Thyroid gland (tissue), 4 donors: ENCODE data around the gene ANKRD40CL. TPM values are rescaled to one million over a fixed set of nuclear protein-coding genes. Genes with fewer than 3 reads are reported as not detected.
"Not testable (repeated sequence)": the region's sequence is repeated elsewhere in the genome, so short reads cannot be mapped to it uniquely, and the experiment has no call there.

Experiments used
- DNase-seq, 2 donors: peaks; one replicate each; pipeline ENCODE4 v3.0.0-alpha.2; 2019
- H3K27ac ChIP-seq, 3 donors: fragments of 200-600 bp; sonication (generic); 1 replicate in 2 of 3; 2 replicates in 1 of 3; pipeline ENCODE4 v1.5.1; 2016 to 2019; ENCODE audit warnings: mild to moderate bottlenecking in 1 of 3, moderate library complexity in 1 of 3
- H3K27me3 ChIP-seq: fragments of 200-600 bp; sonication (generic); one replicate; pipeline ENCODE4 v1.5.1; 2019
- H3K36me3 ChIP-seq, 2 donors: fragments of 200-600 bp; sonication (generic); one replicate each; pipeline ENCODE4 v1.5.1; 2016 to 2019
- H3K4me1 ChIP-seq, 2 donors: fragments of 200-600 bp; sonication (generic); one replicate each; pipeline ENCODE4 v1.5.1; 2017 to 2019
- H3K4me3 ChIP-seq, 3 donors: fragments of 200-600 bp; sonication (generic); replicated peaks in 1 of 3; 1 replicate in 2 of 3; 2 replicates in 1 of 3; pipeline ENCODE4 v1.5.1; 2016; ENCODE audit warnings: mild to moderate bottlenecking in 1 of 3
- H3K9me3 ChIP-seq: fragments of 200-600 bp; sonication (generic); one replicate; pipeline ENCODE4 v1.5.1; 2017
- POLR2A ChIP-seq, 2 donors: fragments of 450-650 bp; IDR thresholded peaks; one replicate each; pipeline ENCODE4 v1.6.1; 2017; ENCODE audit warnings: antibody characterized with exemption in 2 of 2, mild to moderate bottlenecking in 2 of 2, moderate library complexity in 1 of 2
- WGBS, 2 donors: methylation state at CpG; one replicate each; pipeline ENCODE4 v1.1.5; 2017; 5-methylcytosine and 5-hydroxymethylcytosine counted together
- intact Hi-C: fragments of 100-400 bp; cut with DNase I; formaldehyde crosslinking; loops from one replicate; pipeline ENCODE4 v1.15.1; 2023
- total RNA-seq, 4 donors: library from RNA; depleted of rRNA; stranded (reverse); fragments of >200 nt; gene quantifications; one replicate each; pipeline ENCODE4 v1.2.3, GENCODE V29; 2016
- TF ChIP-seq, protein P1 (sequence below), 6 experiments: fragments of 200-600 bp in 3 of 6; fragments of 450-650 bp in 3 of 6; sonication (generic) in 3 of 6; IDR thresholded peaks; one replicate each; pipeline ENCODE4 v1.5.1; 2016 to 2019; ENCODE audit warnings: antibody characterized with exemption in 6 of 6, mild to moderate bottlenecking in 2 of 6, inconsistent platforms in 1 of 6, moderate library complexity in 1 of 6

ANKRD40CL gene
- total RNA-seq, 4 donors from 2014 or later = not detected

DNA sequence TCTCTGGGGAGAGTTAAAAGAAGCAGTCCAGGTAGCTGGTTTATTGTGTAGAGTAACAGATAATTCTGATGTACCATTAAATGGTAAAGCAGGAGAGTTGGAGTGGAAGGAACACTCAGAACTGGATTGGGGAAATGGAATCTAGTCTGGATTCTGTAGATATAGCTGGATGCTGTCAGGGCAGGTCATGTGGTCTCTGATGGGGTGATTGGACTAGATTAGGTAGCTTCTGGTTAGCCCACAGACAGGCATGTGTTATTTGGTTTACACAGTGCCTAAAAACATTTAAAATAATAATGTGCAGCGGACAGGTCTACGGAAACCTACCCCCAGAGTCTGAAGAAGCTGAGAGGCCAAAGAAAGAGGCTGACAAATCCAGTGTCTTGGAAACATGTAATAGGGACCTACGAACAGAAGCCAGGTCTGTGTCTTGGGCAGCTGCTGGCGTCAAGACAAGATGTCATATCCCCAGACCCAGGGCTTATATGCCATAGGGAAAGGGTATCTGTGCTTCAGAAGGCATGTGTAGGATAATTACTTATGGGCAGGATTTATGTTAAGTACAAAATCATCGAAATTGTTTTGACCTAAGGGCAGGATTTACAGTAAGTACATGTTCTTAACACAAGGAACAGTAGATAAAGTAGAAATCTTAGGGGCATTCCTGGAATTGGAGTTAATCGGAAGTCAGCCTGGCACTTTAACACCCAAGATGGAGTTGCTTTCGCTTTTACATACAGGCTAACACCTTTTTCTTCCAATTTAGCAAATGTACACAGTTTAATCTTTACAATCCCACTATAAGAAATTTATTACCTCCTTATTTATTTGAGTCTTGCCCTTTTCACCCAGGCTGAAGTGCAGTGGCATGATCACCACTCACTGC, 35.5 kb downstream of the ANKRD40CL start:
- no peak for DNase-seq
- Histone ChIP-seq H3K27me3 (no peaks in the 10 kb centered on the region), H3K36me3 (no peaks in the 10 kb centered on the region), H3K4me1 (peaks cover 18 to 45% of the 10 kb centered on the region in 2 donors), H3K27ac (no peak overlapping the region), H3K4me3 (no peak overlapping the region), H3K9me3 (no peaks in the 10 kb centered on the region)
- WGBS, 2 donors = 84 to 89% methylated on average over 7 of the region's 7 CpGs
- TF ChIP-seq, protein P1, sequence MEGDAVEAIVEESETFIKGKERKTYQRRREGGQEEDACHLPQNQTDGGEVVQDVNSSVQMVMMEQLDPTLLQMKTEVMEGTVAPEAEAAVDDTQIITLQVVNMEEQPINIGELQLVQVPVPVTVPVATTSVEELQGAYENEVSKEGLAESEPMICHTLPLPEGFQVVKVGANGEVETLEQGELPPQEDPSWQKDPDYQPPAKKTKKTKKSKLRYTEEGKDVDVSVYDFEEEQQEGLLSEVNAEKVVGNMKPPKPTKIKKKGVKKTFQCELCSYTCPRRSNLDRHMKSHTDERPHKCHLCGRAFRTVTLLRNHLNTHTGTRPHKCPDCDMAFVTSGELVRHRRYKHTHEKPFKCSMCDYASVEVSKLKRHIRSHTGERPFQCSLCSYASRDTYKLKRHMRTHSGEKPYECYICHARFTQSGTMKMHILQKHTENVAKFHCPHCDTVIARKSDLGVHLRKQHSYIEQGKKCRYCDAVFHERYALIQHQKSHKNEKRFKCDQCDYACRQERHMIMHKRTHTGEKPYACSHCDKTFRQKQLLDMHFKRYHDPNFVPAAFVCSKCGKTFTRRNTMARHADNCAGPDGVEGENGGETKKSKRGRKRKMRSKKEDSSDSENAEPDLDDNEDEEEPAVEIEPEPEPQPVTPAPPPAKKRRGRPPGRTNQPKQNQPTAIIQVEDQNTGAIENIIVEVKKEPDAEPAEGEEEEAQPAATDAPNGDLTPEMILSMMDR (IDR thresholded peaks at IDR 0.05) = no peak
- no peak for TF ChIP-seq POLR2A (IDR thresholded peaks at IDR 0.05)
- intact Hi-C loops = no loop called here

DNA sequence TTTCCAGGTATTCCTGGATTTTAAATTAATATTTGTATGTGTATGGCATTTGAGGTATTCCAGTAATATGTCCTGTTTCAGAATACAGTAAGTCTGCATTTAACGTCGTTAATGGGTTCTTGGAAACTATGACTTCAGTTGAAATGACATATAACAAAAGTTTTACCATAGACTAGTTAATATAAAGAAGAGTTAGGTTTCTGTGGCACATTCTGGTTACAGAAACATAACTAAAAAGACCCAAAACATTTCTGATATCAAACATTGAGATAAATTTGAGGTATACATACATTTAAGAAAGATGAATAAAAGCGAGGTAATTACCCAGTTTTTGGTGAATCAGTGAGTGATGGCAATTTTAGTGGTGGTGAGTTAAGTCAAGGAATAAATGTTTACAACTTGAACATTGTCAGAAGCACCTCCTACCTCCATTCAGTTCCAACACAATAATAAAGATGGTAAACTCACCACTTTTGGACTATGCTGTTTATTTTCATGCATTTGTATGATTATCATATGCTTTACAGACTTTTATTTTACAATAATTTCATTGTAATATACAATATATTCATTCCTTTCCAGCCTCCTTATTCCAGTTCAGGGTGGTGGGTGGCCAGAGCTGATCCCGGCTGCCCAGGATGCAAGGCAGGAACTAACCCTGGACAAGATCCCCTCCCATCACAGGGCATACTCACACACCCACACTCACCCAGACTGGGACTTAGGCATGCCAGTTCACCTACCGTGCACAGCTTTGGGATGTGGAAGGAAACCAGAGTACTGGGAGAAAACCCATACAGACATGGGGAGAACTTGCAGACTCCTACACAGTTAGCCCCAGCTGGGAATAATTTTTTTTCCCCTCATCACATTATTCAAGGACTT, 38.2 kb downstream of the ANKRD40CL start:
- H3K27ac ChIP-seq = no peak overlapping the region
- no peak overlapping the region for H3K4me3 ChIP-seq
- intact Hi-C loops = no loop called here
- H3K36me3 ChIP-seq = no peaks in the 10 kb centered on the region
- 70% methylated on average over 5 of the region's 5 CpGs for WGBS, 2 donors
- no peaks in the 10 kb centered on the region for H3K9me3 ChIP-seq
- H3K27me3 ChIP-seq = no peaks in the 10 kb centered on the region
- TF ChIP-seq, protein P1 (IDR thresholded peaks at IDR 0.05) = no peak
- TF ChIP-seq POLR2A (IDR thresholded peaks at IDR 0.05) = no peak
- H3K4me1 ChIP-seq = peaks cover 35 to 53% of the 10 kb centered on the region in 2 donors
- no peak for DNase-seq

DNA sequence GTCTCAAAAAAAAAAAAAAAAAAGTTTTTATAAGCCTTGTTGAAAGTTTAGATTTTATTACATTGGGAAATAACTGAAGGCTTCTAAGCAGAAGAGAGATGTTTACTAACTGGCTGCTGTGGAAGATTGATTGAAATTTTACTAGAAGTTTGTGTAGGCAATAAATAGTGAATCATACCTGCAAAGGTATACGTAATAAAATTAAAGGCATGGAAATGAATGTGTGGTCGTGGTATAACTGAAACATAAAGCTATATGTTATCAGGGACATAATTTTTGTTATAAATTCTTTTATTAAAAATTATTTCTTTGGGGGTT, 39.2 kb downstream of the ANKRD40CL start:
- intact Hi-C loops = no loop called here
- 87 to 90% methylated on average over 2 of the region's 2 CpGs for WGBS, 2 donors
- no peak overlapping the region for H3K27ac ChIP-seq
- DNase-seq = no peak
- no peaks in the 10 kb centered on the region for H3K36me3 ChIP-seq
- H3K4me3 ChIP-seq = no peak overlapping the region
- H3K27me3 ChIP-seq = no peaks in the 10 kb centered on the region
- H3K9me3 ChIP-seq = no peaks in the 10 kb centered on the region
- peaks cover 46 to 62% of the 10 kb centered on the region in 2 donors for H3K4me1 ChIP-seq
- TF ChIP-seq POLR2A (IDR thresholded peaks at IDR 0.05) = no peak
- TF ChIP-seq, protein P1 (IDR thresholded peaks at IDR 0.05) = no peak

GRCh38 chr17:50725769-50726655, 41.3 kb downstream of the ANKRD40CL start:
- no peak for DNase-seq
- H3K4me3 ChIP-seq = no peak overlapping the region
- H3K4me1 ChIP-seq = peaks cover 56 to 68% of the 10 kb centered on the region in 2 donors
- intact Hi-C loops = no loop called here
- no peak overlapping the region for H3K27ac ChIP-seq
- H3K9me3 ChIP-seq = no peaks in the 10 kb centered on the region
- TF ChIP-seq, protein P1 (IDR thresholded peaks at IDR 0.05) = no peak
- TF ChIP-seq POLR2A (IDR thresholded peaks at IDR 0.05) = no peak
- WGBS, 2 donors = 71 to 77% methylated on average over 12 of the region's 12 CpGs
- H3K27me3 ChIP-seq = no peaks in the 10 kb centered on the region
- H3K36me3 ChIP-seq = no peaks in the 10 kb centered on the region

DNA sequence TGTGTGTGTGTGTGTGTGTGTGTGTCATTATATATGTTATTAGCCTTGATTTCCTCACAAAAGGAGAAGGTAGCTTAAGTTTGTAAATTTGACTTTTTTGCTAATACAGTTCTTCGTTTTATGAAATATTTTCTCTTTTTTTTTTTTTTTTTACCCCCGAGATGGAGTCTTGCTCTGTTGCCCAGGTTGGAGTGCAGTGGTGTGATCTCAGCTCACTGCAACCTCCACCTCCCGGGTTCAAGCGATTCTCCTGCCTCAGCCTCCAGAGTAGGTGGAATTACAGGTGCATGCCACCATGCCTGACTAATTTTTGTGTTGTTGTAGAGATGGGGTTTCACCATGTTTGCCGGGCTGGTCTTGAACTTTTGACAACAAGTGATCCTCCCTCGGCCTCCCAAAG, 42.7 kb downstream of the ANKRD40CL start:
- DNase-seq, H3K4me3 ChIP-seq, H3K27ac ChIP-seq, intact Hi-C loops, H3K36me3 ChIP-seq, H3K27me3 ChIP-seq, H3K9me3 ChIP-seq: not testable (repeated sequence)
- 93 to 96% methylated on average over 6 of the region's 6 CpGs for WGBS, 2 donors
- peaks cover 55 to 57% of the 10 kb centered on the region in 2 donors for H3K4me1 ChIP-seq
